Hematopoietic multipotent progenitor cell treated with erythropoietin and hydrocortisone succinate and interleukin-3 and kit ligand, for 4 days (in vitro differentiated cells): ENCODE data around the gene EVI2A.

Experiments used
- DNase-seq: peaks from one replicate; pipeline ENCODE4 v3.0.0-alpha.2; 2015

The EVI2A gene

GRCh38 chr17:31272236-31272635 lies 49.2 kb downstream of the EVI2A start:
- DNase-seq = no peak

DNA sequence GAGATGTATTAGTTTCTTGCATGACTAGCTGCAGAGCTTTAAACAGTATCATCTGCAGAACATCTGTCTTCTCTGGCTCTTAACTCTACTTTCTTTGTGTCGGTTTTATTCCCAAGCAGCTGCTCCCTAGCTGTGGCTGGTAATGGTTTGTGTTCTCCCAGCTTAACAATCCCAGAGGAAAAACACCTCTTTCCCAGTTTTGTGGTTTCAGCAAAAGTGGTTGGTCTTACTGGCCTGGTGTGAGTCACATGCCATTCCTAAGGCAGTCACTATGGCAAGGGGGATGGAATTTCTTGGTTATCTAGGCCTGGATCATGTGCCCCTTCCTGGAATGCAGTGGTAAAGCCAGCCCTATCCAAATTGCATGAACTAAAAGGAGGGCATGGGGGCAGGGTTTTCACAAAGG lies 51.8 kb downstream of the EVI2A start:
- no peak for DNase-seq

DNA sequence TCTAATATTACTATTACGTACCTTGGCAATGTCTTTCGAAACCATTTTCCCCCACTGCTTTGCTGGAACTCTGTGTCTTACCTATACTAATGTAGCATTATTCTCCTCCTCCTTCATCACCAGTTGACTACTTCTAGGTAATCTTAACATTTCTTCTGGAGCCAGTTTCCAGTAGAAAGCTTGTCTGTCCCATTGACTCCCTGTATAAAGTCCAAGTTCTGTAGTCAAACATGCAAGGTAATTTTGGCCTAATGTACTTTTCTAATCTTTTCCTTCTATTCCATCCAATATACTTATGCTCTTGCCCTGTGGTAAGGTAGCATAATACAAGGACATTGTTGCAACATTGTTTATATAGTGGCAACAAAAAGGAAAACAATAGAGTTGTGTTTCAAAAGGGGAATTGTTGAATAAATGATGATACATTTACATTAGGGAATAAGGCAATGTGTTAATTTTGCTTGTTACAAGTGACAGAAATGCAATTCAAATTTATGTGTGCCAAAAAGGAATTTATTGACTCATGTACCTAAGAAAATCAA lies 52.3 kb downstream of the EVI2A start:
- DNase-seq = no peak
